SH-SY5Y (cell line): Measurements from ENCODE around the gene VAV2.

Experiments used
- GATA2 ChIP-seq: IDR thresholded peaks from 2 replicates; pipeline ENCODE4 v1.6.1; 2011; ENCODE audit warnings: mild to moderate bottlenecking, low read depth, low read length
- GATA3 ChIP-seq: IDR thresholded peaks from 2 replicates; pipeline ENCODE4 v1.6.1; 2011; ENCODE audit warnings: low read depth, mild to moderate bottlenecking, low read length, moderate library complexity

DNA sequence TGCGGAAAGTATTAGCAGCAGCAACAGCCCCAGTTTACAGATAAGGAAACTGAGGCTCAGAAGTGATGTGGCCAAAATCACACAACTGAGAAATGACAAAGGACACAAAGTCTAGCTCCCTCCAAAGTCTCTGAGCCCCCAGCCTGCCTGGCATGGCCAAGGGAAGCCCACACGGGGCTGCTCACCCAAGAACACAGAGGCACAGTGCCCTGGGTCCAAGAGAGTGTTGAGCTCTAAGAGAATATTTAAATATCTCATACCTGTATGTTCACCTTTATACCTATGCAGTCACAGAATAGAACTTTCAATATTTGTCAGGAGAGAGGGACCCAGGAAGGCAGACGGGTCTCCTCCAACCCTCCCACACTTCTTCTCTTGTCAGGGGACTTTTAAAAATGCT lies 16.6 kb downstream of the VAV2 start:
- TF ChIP-seq GATA2 (no peak), GATA3 (no peak)
